Transverse colon (tissue), 3 donors: ENCODE data around the gene SUV39H1.
A peak's percentile ranks its signal among the peaks of the same experiment; 100 is the strongest.

Source experiments
- POLR2A ChIP-seq: fragments of 450-650 bp; IDR thresholded peaks from one replicate; pipeline ENCODE4 v1.6.1; 2016; ENCODE audit warnings: antibody characterized with exemption, mild to moderate bottlenecking, moderate library complexity
- TF ChIP-seq, protein P1 (sequence below), 5 experiments: fragments of 200-600 bp in 3 of 5; fragments of 450-650 bp in 2 of 5; sonication (generic) in 3 of 5; IDR thresholded peaks; 1 replicate in 2 of 5; 2 replicates in 3 of 5; pipeline ENCODE4 v1.5.1; 2016 to 2017; ENCODE audit warnings: antibody characterized with exemption in 5 of 5, inconsistent platforms in 3 of 5, mild to moderate bottlenecking in 2 of 5, moderate library complexity in 1 of 5

DNA sequence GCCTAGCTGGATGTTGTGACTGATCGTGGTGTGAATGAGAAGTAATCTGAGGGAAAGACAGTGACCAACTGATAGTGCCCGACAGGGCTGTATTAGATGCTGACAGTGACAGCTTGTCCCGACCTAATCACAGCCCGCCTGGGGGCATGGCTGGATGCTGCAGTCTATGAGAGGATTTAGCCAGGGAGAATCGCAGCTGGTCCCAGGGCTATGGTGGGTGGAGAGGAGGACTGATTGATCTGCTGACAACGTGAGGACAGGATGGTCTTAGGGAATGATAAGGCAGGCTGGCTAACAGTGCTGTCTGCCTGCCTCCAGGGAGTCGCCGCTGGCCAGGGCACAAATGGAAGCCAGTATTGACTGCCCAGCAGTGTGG, 621 bp upstream of the SUV39H1 start:
- TF ChIP-seq POLR2A = no peak
- TF ChIP-seq, protein P1, sequence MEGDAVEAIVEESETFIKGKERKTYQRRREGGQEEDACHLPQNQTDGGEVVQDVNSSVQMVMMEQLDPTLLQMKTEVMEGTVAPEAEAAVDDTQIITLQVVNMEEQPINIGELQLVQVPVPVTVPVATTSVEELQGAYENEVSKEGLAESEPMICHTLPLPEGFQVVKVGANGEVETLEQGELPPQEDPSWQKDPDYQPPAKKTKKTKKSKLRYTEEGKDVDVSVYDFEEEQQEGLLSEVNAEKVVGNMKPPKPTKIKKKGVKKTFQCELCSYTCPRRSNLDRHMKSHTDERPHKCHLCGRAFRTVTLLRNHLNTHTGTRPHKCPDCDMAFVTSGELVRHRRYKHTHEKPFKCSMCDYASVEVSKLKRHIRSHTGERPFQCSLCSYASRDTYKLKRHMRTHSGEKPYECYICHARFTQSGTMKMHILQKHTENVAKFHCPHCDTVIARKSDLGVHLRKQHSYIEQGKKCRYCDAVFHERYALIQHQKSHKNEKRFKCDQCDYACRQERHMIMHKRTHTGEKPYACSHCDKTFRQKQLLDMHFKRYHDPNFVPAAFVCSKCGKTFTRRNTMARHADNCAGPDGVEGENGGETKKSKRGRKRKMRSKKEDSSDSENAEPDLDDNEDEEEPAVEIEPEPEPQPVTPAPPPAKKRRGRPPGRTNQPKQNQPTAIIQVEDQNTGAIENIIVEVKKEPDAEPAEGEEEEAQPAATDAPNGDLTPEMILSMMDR (IDR thresholded peaks at IDR 0.05) = peak in 1 of 5 experiments; percentile 8
